ENCODE measurements around the gene UIMC1. TPM values are rescaled to one million over a fixed set of nuclear protein-coding genes. Genes with fewer than 3 reads are reported as not detected.

Gene UIMC1
- total and polyA plus RNA-seq, 2 donors from 2014 or later: 16.2 to 37.9 TPM

GRCh38 chr5:176915906-176916305 is 90.7 kb downstream of the UIMC1 start:
- no peaks in the 10 kb centered on the region for H3K9me3 ChIP-seq (ENCODE audit: control insufficient read depth in 2 of 3, insufficient read depth in 1 of 3, low read length in 3 of 3)

GRCh38 chr5:176912115-176912514 is 94.5 kb downstream of the UIMC1 start:
- DNase-seq (no peak), FAIRE-seq (no peak)
- H3K4me1 ChIP-seq (ENCODE audit: control insufficient read depth in 2 of 3, insufficient read depth in 2 of 3, low read depth in 1 of 3, low read length in 3 of 3): no peaks in the 10 kb centered on the region
- H3K27ac ChIP-seq (ENCODE audit: low read depth in 2 of 2, low read length in 2 of 2): no peak overlapping the region
- TF ChIP-seq, protein P1, sequence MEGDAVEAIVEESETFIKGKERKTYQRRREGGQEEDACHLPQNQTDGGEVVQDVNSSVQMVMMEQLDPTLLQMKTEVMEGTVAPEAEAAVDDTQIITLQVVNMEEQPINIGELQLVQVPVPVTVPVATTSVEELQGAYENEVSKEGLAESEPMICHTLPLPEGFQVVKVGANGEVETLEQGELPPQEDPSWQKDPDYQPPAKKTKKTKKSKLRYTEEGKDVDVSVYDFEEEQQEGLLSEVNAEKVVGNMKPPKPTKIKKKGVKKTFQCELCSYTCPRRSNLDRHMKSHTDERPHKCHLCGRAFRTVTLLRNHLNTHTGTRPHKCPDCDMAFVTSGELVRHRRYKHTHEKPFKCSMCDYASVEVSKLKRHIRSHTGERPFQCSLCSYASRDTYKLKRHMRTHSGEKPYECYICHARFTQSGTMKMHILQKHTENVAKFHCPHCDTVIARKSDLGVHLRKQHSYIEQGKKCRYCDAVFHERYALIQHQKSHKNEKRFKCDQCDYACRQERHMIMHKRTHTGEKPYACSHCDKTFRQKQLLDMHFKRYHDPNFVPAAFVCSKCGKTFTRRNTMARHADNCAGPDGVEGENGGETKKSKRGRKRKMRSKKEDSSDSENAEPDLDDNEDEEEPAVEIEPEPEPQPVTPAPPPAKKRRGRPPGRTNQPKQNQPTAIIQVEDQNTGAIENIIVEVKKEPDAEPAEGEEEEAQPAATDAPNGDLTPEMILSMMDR (IDR thresholded peaks at IDR 0.05; ENCODE audit: borderline replicate concordance, extremely low read depth, insufficient read depth): no peak
- intact Hi-C loops (cut with DNase I): no loop called here
- peaks cover 2 to 22% (median 7%) of the 10 kb centered on the region in 3 donors for H3K36me3 ChIP-seq (ENCODE audit: control insufficient read depth in 2 of 3, insufficient read depth in 3 of 3, low read length in 3 of 3)
- H3K9ac ChIP-seq (ENCODE audit: low read length in 3 of 3): no peak overlapping the region
- no peak overlapping the region for H3K4me3 ChIP-seq (ENCODE audit: low read length in 3 of 3)
- no peaks in the 10 kb centered on the region for H3K27me3 ChIP-seq (ENCODE audit: control insufficient read depth, insufficient read depth, low read length)
- H3K9me3 ChIP-seq (ENCODE audit: control insufficient read depth in 2 of 3, insufficient read depth in 1 of 3, low read length in 3 of 3): no peaks in the 10 kb centered on the region

More at GRCh38 chr5:176915906-176916305, 90.7 kb downstream of the UIMC1 start:
- Histone ChIP-seq H3K27ac (ENCODE audit: low read depth in 2 of 2, low read length in 2 of 2) (no peak overlapping the region), H3K4me1 (ENCODE audit: control insufficient read depth in 2 of 3, insufficient read depth in 2 of 3, low read depth in 1 of 3, low read length in 3 of 3) (no peaks in the 10 kb centered on the region), H3K27me3 (ENCODE audit: control insufficient read depth, insufficient read depth, low read length) (no peaks in the 10 kb centered on the region), H3K4me3 (ENCODE audit: low read length in 3 of 3) (no peak overlapping the region), H3K9ac (ENCODE audit: low read length in 3 of 3) (no peak overlapping the region), H3K36me3 (ENCODE audit: control insufficient read depth in 2 of 3, insufficient read depth in 3 of 3, low read length in 3 of 3) (peaks cover 0 to 12% (median 0%) of the 10 kb centered on the region in 3 donors)
- DNase-seq (no peak), FAIRE-seq (no peak)
- intact Hi-C loops (cut with DNase I): no loop called here
- TF ChIP-seq, protein P1 (IDR thresholded peaks at IDR 0.05; ENCODE audit: borderline replicate concordance, extremely low read depth, insufficient read depth): no peak

GRCh38 chr5:176908675-176909368 is 97.8 kb downstream of the UIMC1 start:
- DNase-seq (no peak), FAIRE-seq (no peak)
- peaks cover 12 to 44% (median 35%) of the 10 kb centered on the region in 3 donors for H3K36me3 ChIP-seq (ENCODE audit: control insufficient read depth in 2 of 3, insufficient read depth in 3 of 3, low read length in 3 of 3)
- H3K27me3 ChIP-seq (ENCODE audit: control insufficient read depth, insufficient read depth, low read length): no peaks in the 10 kb centered on the region
- intact Hi-C loops (cut with DNase I): no loop called here
- H3K27ac ChIP-seq (ENCODE audit: low read depth in 2 of 2, low read length in 2 of 2): no peak overlapping the region
- TF ChIP-seq, protein P1 (IDR thresholded peaks at IDR 0.05; ENCODE audit: borderline replicate concordance, extremely low read depth, insufficient read depth): no peak
- H3K4me1 ChIP-seq (ENCODE audit: control insufficient read depth in 2 of 3, insufficient read depth in 2 of 3, low read depth in 1 of 3, low read length in 3 of 3): no peaks in the 10 kb centered on the region
- no peak overlapping the region for H3K4me3 ChIP-seq (ENCODE audit: low read length in 3 of 3)
- no peaks in the 10 kb centered on the region for H3K9me3 ChIP-seq (ENCODE audit: control insufficient read depth in 2 of 3, insufficient read depth in 1 of 3, low read length in 3 of 3)
- H3K9ac ChIP-seq (ENCODE audit: low read length in 3 of 3): no peak overlapping the region
